HG02759 (cell line): ENCODE results near the gene ZNF579.
"Not testable (repeated sequence)": the region's sequence is repeated elsewhere in the genome, so short reads cannot be mapped to it uniquely, and the experiment has no call there.

Experiments
- ATAC-seq: cut with Tn5 transposase; IDR thresholded peaks from one replicate; pipeline ENCODE4 v1.9.1; 2021; ENCODE audit warnings: mild to moderate bottlenecking, moderate library complexity; ENCODE audit not compliant: unreplicated experiment

ZNF579 gene

GRCh38 chr19:55573929-55574328, 6.7 kb downstream of the ZNF579 start:
- not testable (repeated sequence) for ATAC-seq

- not testable (repeated sequence) for ATAC-seq
Measured at GRCh38 chr19:55569477-55569876, 11.2 kb downstream of the ZNF579 start.

- no peak for ATAC-seq
Measured at GRCh38 chr19:55567708-55568328, 12.8 kb downstream of the ZNF579 start.

GRCh38 chr19:55566823-55567222, 13.8 kb downstream of the ZNF579 start:
- no peak for ATAC-seq

GRCh38 chr19:55563261-55563690, 17.4 kb downstream of the ZNF579 start:
- ATAC-seq, result no peak

GRCh38 chr19:55559684-55560083, 21.0 kb downstream of the ZNF579 start:
- ATAC-seq, result no peak

GRCh38 chr19:55554741-55555152, 25.9 kb downstream of the ZNF579 start:
- ATAC-seq, result no peak

- ATAC-seq, result no peak
Measured at GRCh38 chr19:55554302-55554701, 26.3 kb downstream of the ZNF579 start.

GRCh38 chr19:55553217-55554182, 27.1 kb downstream of the ZNF579 start:
- ATAC-seq, result no peak

GRCh38 chr19:55552620-55553019, 28.0 kb downstream of the ZNF579 start:
- no peak for ATAC-seq

GRCh38 chr19:55552206-55552605, 28.4 kb downstream of the ZNF579 start:
- ATAC-seq, result no peak

GRCh38 chr19:55550321-55550650, 30.4 kb downstream of the ZNF579 start:
- ATAC-seq, result no peak

- no peak for ATAC-seq
Measured at GRCh38 chr19:55549500-55550320, 30.9 kb downstream of the ZNF579 start.

GRCh38 chr19:55546822-55547614, 33.6 kb downstream of the ZNF579 start:
- no peak for ATAC-seq

GRCh38 chr19:55546011-55546410, 34.6 kb downstream of the ZNF579 start:
- no peak for ATAC-seq

- ATAC-seq, result no peak
Measured at GRCh38 chr19:55545443-55545842, 35.2 kb downstream of the ZNF579 start, which contains the start of gene SBK3. Gene SBK3, minus strand, starts transcription at chr19:55545543. Its CDS starts 0 bp downstream, at chr19:55545543.

GRCh38 chr19:55544776-55545439, 35.7 kb downstream of the ZNF579 start:
- no peak for ATAC-seq

GRCh38 chr19:55544014-55544413, 36.6 kb downstream of the ZNF579 start:
- no peak for ATAC-seq

- no peak for ATAC-seq
Measured at GRCh38 chr19:55543567-55543966, 37.1 kb downstream of the ZNF579 start.
